HUES64 (cell line): Measurements from ENCODE around the gene AGFG2.

ENCODE experiments used
- H3K27ac ChIP-seq: 2 replicates; pipeline ENCODE4 v1.7.0; 2013; ENCODE audit warnings: low read depth, low read length, inconsistent platforms
- H3K27me3 ChIP-seq: 2 replicates; pipeline ENCODE4 v1.6.1; 2013; ENCODE audit warnings: mild to moderate bottlenecking, low read length; ENCODE audit not compliant: insufficient read depth
- H3K36me3 ChIP-seq: 2 replicates; pipeline ENCODE4 v1.6.1; 2013; ENCODE audit warnings: mild to moderate bottlenecking, low read length; ENCODE audit not compliant: insufficient read depth
- H3K4me1 ChIP-seq: 2 replicates; pipeline ENCODE4 v1.6.1; 2013; ENCODE audit warnings: mild to moderate bottlenecking, low read length, moderate library complexity; ENCODE audit not compliant: insufficient read depth
- H3K4me3 ChIP-seq: 2 replicates; pipeline ENCODE4 v1.5.1; 2013; ENCODE audit warnings: mild to moderate bottlenecking, low read length, moderate library complexity
- H3K9ac ChIP-seq: 2 replicates; pipeline ENCODE4 v1.6.1; 2013; ENCODE audit warnings: mild to moderate bottlenecking, low read depth, low read length
- H3K9me3 ChIP-seq: 2 replicates; pipeline ENCODE4 v1.6.1; 2013; ENCODE audit warnings: low read depth, low read length; ENCODE audit not compliant: insufficient read depth
- WGBS: fragments of 150-250, 120-280 bp; methylation state at CpG from one replicate; pipeline ENCODE4 v1.1.7; 2013; ENCODE audit warnings: missing lambda C conversion rate; 5-methylcytosine and 5-hydroxymethylcytosine counted together

AGFG2 gene

GRCh38 chr7:100567751-100568175 is 28.8 kb downstream of the AGFG2 start:
- no peak overlapping the region for H3K27ac ChIP-seq
- H3K4me3 ChIP-seq, result no peak overlapping the region
- no peaks in the 10 kb centered on the region for H3K9me3 ChIP-seq
- peaks cover 24% of the 10 kb centered on the region for H3K4me1 ChIP-seq
- H3K36me3 ChIP-seq, result no peaks in the 10 kb centered on the region
- H3K27me3 ChIP-seq, result peaks cover 20% of the 10 kb centered on the region
- WGBS, result 82% methylated on average over 3 of the region's 3 CpGs
- H3K9ac ChIP-seq, result no peak overlapping the region

GRCh38 chr7:100568176-100568895 is 29.3 kb downstream of the AGFG2 start:
- peaks cover 24% of the 10 kb centered on the region for H3K4me1 ChIP-seq
- 84% methylated on average over 11 of the region's 11 CpGs for WGBS
- no peak overlapping the region for H3K9ac ChIP-seq
- H3K4me3 ChIP-seq, result no peak overlapping the region
- peaks cover 20% of the 10 kb centered on the region for H3K27me3 ChIP-seq
- no peak overlapping the region for H3K27ac ChIP-seq
- no peaks in the 10 kb centered on the region for H3K9me3 ChIP-seq
- no peaks in the 10 kb centered on the region for H3K36me3 ChIP-seq

GRCh38 chr7:100568896-100569844 is 30.2 kb downstream of the AGFG2 start:
- H3K36me3 ChIP-seq, result no peaks in the 10 kb centered on the region
- H3K9ac ChIP-seq, result peak overlapping the region; percentile 67; the same call in 1 of the 2 replicates
- H3K27ac ChIP-seq, result no peak overlapping the region
- peaks cover 24% of the 10 kb centered on the region for H3K4me1 ChIP-seq
- H3K9me3 ChIP-seq, result no peaks in the 10 kb centered on the region
- WGBS, result 24% methylated on average over 36 of the region's 36 CpGs
- H3K4me3 ChIP-seq, result peak overlapping the region; percentile 67
- peaks cover 20% of the 10 kb centered on the region for H3K27me3 ChIP-seq

- H3K4me1 ChIP-seq, result peaks cover 24% of the 10 kb centered on the region
- no peak overlapping the region; the same call in 1 of the 2 replicates for H3K27ac ChIP-seq
- no peak overlapping the region for H3K9ac ChIP-seq
These were observed 32.2 kb downstream of the AGFG2 start for GRCh38 chr7:100570954-100571828.

GRCh38 chr7:100571829-100572116 is 32.8 kb downstream of the AGFG2 start:
- H3K9me3 ChIP-seq, result no peaks in the 10 kb centered on the region
- H3K36me3 ChIP-seq, result peaks cover 15% of the 10 kb centered on the region; the same call in 1 of the 2 replicates
- 75% methylated on average over 2 of the region's 2 CpGs for WGBS
- no peak overlapping the region for H3K9ac ChIP-seq
- H3K27me3 ChIP-seq, result peaks cover 20% of the 10 kb centered on the region
- no peak overlapping the region for H3K4me3 ChIP-seq
- no peak overlapping the region; the same call in 1 of the 2 replicates for H3K27ac ChIP-seq
- H3K4me1 ChIP-seq, result peaks cover 24% of the 10 kb centered on the region

More at GRCh38 chr7:100570954-100571828, 32.2 kb downstream of the AGFG2 start:
- WGBS, result 48% methylated on average over 25 of the region's 26 CpGs
- Histone ChIP-seq H3K36me3 (peaks cover 11% of the 10 kb centered on the region; the same call in 1 of the 2 replicates), H3K4me3 (no peak overlapping the region; the same call in 1 of the 2 replicates), H3K9me3 (no peaks in the 10 kb centered on the region), H3K27me3 (peaks cover 20% of the 10 kb centered on the region)

GRCh38 chr7:100572281-100572948 is 33.4 kb downstream of the AGFG2 start:
- Histone ChIP-seq H3K9ac (peak overlapping the region; percentile 20; the same call in 1 of the 2 replicates), H3K9me3 (no peaks in the 10 kb centered on the region), H3K27ac (no peak overlapping the region), H3K4me1 (peaks cover 23% of the 10 kb centered on the region), H3K36me3 (peaks cover 19% of the 10 kb centered on the region; the same call in 1 of the 2 replicates), H3K4me3 (no peak overlapping the region), H3K27me3 (peaks cover 20% of the 10 kb centered on the region)
- 88% methylated on average over 20 of the region's 20 CpGs for WGBS

GRCh38 chr7:100572949-100573675 is 34.1 kb downstream of the AGFG2 start:
- peak overlapping the region; percentile 20; the same call in 1 of the 2 replicates for H3K9ac ChIP-seq
- WGBS, result 95% methylated on average over 30 of the region's 30 CpGs
- peaks cover 25% of the 10 kb centered on the region for H3K36me3 ChIP-seq
- H3K4me3 ChIP-seq, result no peak overlapping the region
- H3K27me3 ChIP-seq, result peaks cover 20% of the 10 kb centered on the region
- H3K9me3 ChIP-seq, result no peaks in the 10 kb centered on the region
- H3K4me1 ChIP-seq, result peaks cover 21% of the 10 kb centered on the region
- no peak overlapping the region for H3K27ac ChIP-seq

GRCh38 chr7:100573691-100574361 is 34.8 kb downstream of the AGFG2 start, which contains the start of gene SAP25:
Gene SAP25, minus strand, starts transcription at chr7:100573900. Its CDS starts 158 bp downstream, at chr7:100573742.
- peaks cover 20% of the 10 kb centered on the region for H3K27me3 ChIP-seq
- H3K4me3 ChIP-seq, result no peak within 1 kb of the TSS
- no peaks in the 10 kb centered on the region for H3K9me3 ChIP-seq
- no peak within 1 kb of the TSS for H3K27ac ChIP-seq
- peaks cover 33% of the 10 kb centered on the region for H3K36me3 ChIP-seq
- H3K4me1 ChIP-seq, result peaks cover 20% of the 10 kb centered on the region
- peak within 1 kb of the TSS; percentile 20; the same call in 1 of the 2 replicates for H3K9ac ChIP-seq
- 93% methylated on average over 70 of the region's 70 CpGs for WGBS

GRCh38 chr7:100574362-100575205 is 35.6 kb downstream of the AGFG2 start:
- WGBS, result 93% methylated on average over 44 of the region's 44 CpGs

More at GRCh38 chr7:100574362-100575205, 35.6 kb downstream of the AGFG2 start:
- peaks cover 16% of the 10 kb centered on the region for H3K4me1 ChIP-seq
- no peak overlapping the region for H3K27ac ChIP-seq
- no peaks in the 10 kb centered on the region for H3K9me3 ChIP-seq
- H3K36me3 ChIP-seq, result peaks cover 38% of the 10 kb centered on the region
- H3K27me3 ChIP-seq, result peaks cover 17% of the 10 kb centered on the region
- no peak overlapping the region for H3K4me3 ChIP-seq
- no peak overlapping the region for H3K9ac ChIP-seq
